Measurements from ENCODE around the gene TLE1.

TLE1 gene

GRCh38 chr9:81559709-81560108 is 129.6 kb downstream of the TLE1 start:
- Histone ChIP-seq H3K27me3 (ENCODE audit: insufficient read depth, low read depth) (no peaks in the 10 kb centered on the region), H3K4me3 (IDR thresholded peaks at IDR 0.05; ENCODE audit: insufficient read depth, low read depth, low read length) (no peak overlapping the region), H3K4me1 (ENCODE audit: low read depth, poor library complexity, severe bottlenecking) (no peaks in the 10 kb centered on the region), H4K20me1 (ENCODE audit: insufficient read depth) (no peaks in the 10 kb centered on the region), H2AFZ (ENCODE audit: low read depth) (no peak overlapping the region), H3K9ac (no peak overlapping the region), H3K79me2 (ENCODE audit: insufficient read depth, low read depth) (no peaks in the 10 kb centered on the region), H3K4me2 (no peak overlapping the region), H3K36me3 (ENCODE audit: insufficient read depth) (no peaks in the 10 kb centered on the region), H3K27ac (no peak overlapping the region)
- TF ChIP-seq CTCF (conservative IDR thresholded peaks at IDR 0.05; ENCODE audit: low read depth, low read length): no peak

- no peak overlapping the region for H3K4me2 ChIP-seq
- H3K79me2 ChIP-seq (ENCODE audit: insufficient read depth, low read depth): no peaks in the 10 kb centered on the region
- no peak for TF ChIP-seq CTCF (conservative IDR thresholded peaks at IDR 0.05; ENCODE audit: low read depth, low read length)
- H3K36me3 ChIP-seq (ENCODE audit: insufficient read depth): no peaks in the 10 kb centered on the region
- no peaks in the 10 kb centered on the region for H3K27me3 ChIP-seq (ENCODE audit: insufficient read depth, low read depth)
- no peaks in the 10 kb centered on the region for H4K20me1 ChIP-seq (ENCODE audit: insufficient read depth)
- no peaks in the 10 kb centered on the region for H3K4me1 ChIP-seq (ENCODE audit: low read depth, poor library complexity, severe bottlenecking)
- no peak overlapping the region for H3K27ac ChIP-seq
- H2AFZ ChIP-seq (ENCODE audit: low read depth): no peak overlapping the region
- H3K9ac ChIP-seq: no peak overlapping the region
- no peak overlapping the region for H3K4me3 ChIP-seq (IDR thresholded peaks at IDR 0.05; ENCODE audit: insufficient read depth, low read depth, low read length)
Observed at GRCh38 chr9:81559197-81559596, 130.2 kb downstream of the TLE1 start.

GRCh38 chr9:81558091-81558830 is 131.1 kb downstream of the TLE1 start:
- H3K36me3 ChIP-seq (ENCODE audit: insufficient read depth): no peaks in the 10 kb centered on the region
- H3K27ac ChIP-seq: no peak overlapping the region
- no peaks in the 10 kb centered on the region for H3K79me2 ChIP-seq (ENCODE audit: insufficient read depth, low read depth)
- no peak overlapping the region for H3K4me2 ChIP-seq
- no peak overlapping the region for H2AFZ ChIP-seq (ENCODE audit: low read depth)
- H4K20me1 ChIP-seq (ENCODE audit: insufficient read depth): no peaks in the 10 kb centered on the region
- no peak for TF ChIP-seq CTCF (conservative IDR thresholded peaks at IDR 0.05; ENCODE audit: low read depth, low read length)
- H3K27me3 ChIP-seq (ENCODE audit: insufficient read depth, low read depth): no peaks in the 10 kb centered on the region
- H3K9ac ChIP-seq: no peak overlapping the region
- no peak overlapping the region for H3K4me3 ChIP-seq (IDR thresholded peaks at IDR 0.05; ENCODE audit: insufficient read depth, low read depth, low read length)
- H3K4me1 ChIP-seq (ENCODE audit: low read depth, poor library complexity, severe bottlenecking): no peaks in the 10 kb centered on the region

GRCh38 chr9:81557452-81558090 is 131.8 kb downstream of the TLE1 start:
- H3K4me3 ChIP-seq (IDR thresholded peaks at IDR 0.05; ENCODE audit: insufficient read depth, low read depth, low read length): no peak overlapping the region
- H3K79me2 ChIP-seq (ENCODE audit: insufficient read depth, low read depth): no peaks in the 10 kb centered on the region
- no peak for TF ChIP-seq CTCF (conservative IDR thresholded peaks at IDR 0.05; ENCODE audit: low read depth, low read length)
- H3K4me2 ChIP-seq: no peak overlapping the region
- no peak overlapping the region for H3K9ac ChIP-seq
- H4K20me1 ChIP-seq (ENCODE audit: insufficient read depth): no peaks in the 10 kb centered on the region
- H2AFZ ChIP-seq (ENCODE audit: low read depth): no peak overlapping the region
- H3K36me3 ChIP-seq (ENCODE audit: insufficient read depth): no peaks in the 10 kb centered on the region
- H3K27me3 ChIP-seq (ENCODE audit: insufficient read depth, low read depth): no peaks in the 10 kb centered on the region
- H3K4me1 ChIP-seq (ENCODE audit: low read depth, poor library complexity, severe bottlenecking): no peaks in the 10 kb centered on the region
- no peak overlapping the region for H3K27ac ChIP-seq

Measured in KMS-11 (cell line).